Measurements from ENCODE around the gene UBE2G2. TPM values are rescaled to one million over a fixed set of nuclear protein-coding genes. Genes with fewer than 3 reads are reported as not detected.

The UBE2G2 gene
- total RNA-seq, 1 experiment from 2014 or later: 159 TPM

GRCh38 chr21:44813149-44813548, 11.5 kb upstream of the UBE2G2 start:
- H3K9ac ChIP-seq (ENCODE audit: low read length): no peak overlapping the region
- CTCF ChIA-PET: no interaction called here
- no peak overlapping the region for H3K4me3 ChIP-seq (ENCODE audit: low read length)
- H3K9me3 ChIP-seq (ENCODE audit: low read length): no peaks in the 10 kb centered on the region
- no peak overlapping the region for H3K27ac ChIP-seq (ENCODE audit: low read length)
- BruUV-seq (replicated peaks): no TSS peak
- TF ChIP-seq EZH2phosphoT487 (IDR thresholded peaks at IDR 0.05; ENCODE audit: borderline replicate concordance, low read length): no peak
- no peak for TF ChIP-seq EZH2 (IDR thresholded peaks at IDR 0.05; ENCODE audit: low read length, unreplicated experiment)
- TF ChIP-seq, protein P1, sequence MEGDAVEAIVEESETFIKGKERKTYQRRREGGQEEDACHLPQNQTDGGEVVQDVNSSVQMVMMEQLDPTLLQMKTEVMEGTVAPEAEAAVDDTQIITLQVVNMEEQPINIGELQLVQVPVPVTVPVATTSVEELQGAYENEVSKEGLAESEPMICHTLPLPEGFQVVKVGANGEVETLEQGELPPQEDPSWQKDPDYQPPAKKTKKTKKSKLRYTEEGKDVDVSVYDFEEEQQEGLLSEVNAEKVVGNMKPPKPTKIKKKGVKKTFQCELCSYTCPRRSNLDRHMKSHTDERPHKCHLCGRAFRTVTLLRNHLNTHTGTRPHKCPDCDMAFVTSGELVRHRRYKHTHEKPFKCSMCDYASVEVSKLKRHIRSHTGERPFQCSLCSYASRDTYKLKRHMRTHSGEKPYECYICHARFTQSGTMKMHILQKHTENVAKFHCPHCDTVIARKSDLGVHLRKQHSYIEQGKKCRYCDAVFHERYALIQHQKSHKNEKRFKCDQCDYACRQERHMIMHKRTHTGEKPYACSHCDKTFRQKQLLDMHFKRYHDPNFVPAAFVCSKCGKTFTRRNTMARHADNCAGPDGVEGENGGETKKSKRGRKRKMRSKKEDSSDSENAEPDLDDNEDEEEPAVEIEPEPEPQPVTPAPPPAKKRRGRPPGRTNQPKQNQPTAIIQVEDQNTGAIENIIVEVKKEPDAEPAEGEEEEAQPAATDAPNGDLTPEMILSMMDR (conservative IDR thresholded peaks at IDR 0.05; ENCODE audit: low read depth, low read length): no peak
- peaks cover 63% of the 10 kb centered on the region for H4K20me1 ChIP-seq (ENCODE audit: low read length)
- peaks cover 46% of the 10 kb centered on the region for H3K36me3 ChIP-seq (ENCODE audit: low read depth, low read length)
- H3F3A ChIP-seq (ENCODE audit: low read length, unreplicated experiment): no peaks in the 10 kb centered on the region
- no peak overlapping the region for H2AFZ ChIP-seq (ENCODE audit: low read length)
- no peaks in the 10 kb centered on the region for H3K9me2 ChIP-seq (replicated peaks; ENCODE audit: low read length)
- H3K27me3 ChIP-seq (ENCODE audit: low read length): no peaks in the 10 kb centered on the region
- DNase-seq (no peak), ATAC-seq (no peak)
- H3K4me2 ChIP-seq (ENCODE audit: low read length): no peak overlapping the region
- H3K4me1 ChIP-seq (ENCODE audit: insufficient read depth, low read length): peaks cover 7% of the 10 kb centered on the region
- intact Hi-C loops (cut with micrococcal nuclease): no loop called here
- H3K79me2 ChIP-seq (ENCODE audit: low read length): peaks cover 91% of the 10 kb centered on the region
- POLR2A ChIA-PET (ENCODE audit: unreplicated experiment): no interaction called here

GRCh38 chr21:44812640-44813039, 11.0 kb upstream of the UBE2G2 start:
- Histone ChIP-seq H3K79me2 (ENCODE audit: low read length) (peaks cover 91% of the 10 kb centered on the region), H3K4me1 (ENCODE audit: insufficient read depth, low read length) (peaks cover 7% of the 10 kb centered on the region), H2AFZ (ENCODE audit: low read length) (no peak overlapping the region), H3K4me3 (ENCODE audit: low read length) (no peak overlapping the region), H3K9ac (ENCODE audit: low read length) (no peak overlapping the region), H3K27ac (ENCODE audit: low read length) (no peak overlapping the region), H3K36me3 (ENCODE audit: low read depth, low read length) (peaks cover 47% of the 10 kb centered on the region), H3K9me3 (ENCODE audit: low read length) (no peaks in the 10 kb centered on the region), H3K9me2 (replicated peaks; ENCODE audit: low read length) (no peaks in the 10 kb centered on the region), H3F3A (ENCODE audit: low read length, unreplicated experiment) (no peaks in the 10 kb centered on the region), H3K27me3 (ENCODE audit: low read length) (no peaks in the 10 kb centered on the region), H4K20me1 (ENCODE audit: low read length) (peaks cover 63% of the 10 kb centered on the region), H3K4me2 (ENCODE audit: low read length) (no peak overlapping the region)
- BruUV-seq (replicated peaks): no TSS peak
- no peak for ATAC-seq
- POLR2A ChIA-PET (ENCODE audit: unreplicated experiment): no interaction called here
- TF ChIP-seq EZH2phosphoT487 (IDR thresholded peaks at IDR 0.05; ENCODE audit: borderline replicate concordance, low read length) (no peak), EZH2 (IDR thresholded peaks at IDR 0.05; ENCODE audit: low read length, unreplicated experiment) (no peak)
- TF ChIP-seq, protein P1 (conservative IDR thresholded peaks at IDR 0.05; ENCODE audit: low read depth, low read length): no peak
- intact Hi-C loops (cut with micrococcal nuclease): no loop called here
- DNase-seq: no peak
- CTCF ChIA-PET: no interaction called here

DNA sequence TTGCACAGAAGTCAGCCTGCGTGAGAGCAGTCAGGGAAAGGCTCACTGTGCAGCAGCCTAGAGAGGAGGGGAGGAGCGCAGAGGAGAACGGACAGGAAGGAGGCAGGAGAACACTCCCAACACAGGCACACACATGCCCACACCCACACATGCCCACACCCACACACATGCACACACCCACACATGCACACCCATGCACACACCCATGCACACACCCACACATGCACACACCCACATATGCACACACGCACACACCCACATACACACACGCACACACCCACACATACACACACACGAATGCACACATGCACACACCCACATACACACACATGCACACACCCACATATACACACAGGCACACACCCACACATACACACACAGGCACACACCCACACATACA, 9.2 kb upstream of the UBE2G2 start:
- Histone ChIP-seq H2AFZ (ENCODE audit: low read length) (no peak overlapping the region), H3K4me3 (ENCODE audit: low read length) (no peak overlapping the region), H3K4me2 (ENCODE audit: low read length) (no peak overlapping the region), H3F3A (ENCODE audit: low read length, unreplicated experiment) (no peaks in the 10 kb centered on the region), H3K79me2 (ENCODE audit: low read length) (peaks cover 80% of the 10 kb centered on the region), H3K36me3 (ENCODE audit: low read depth, low read length) (peaks cover 61% of the 10 kb centered on the region), H4K20me1 (ENCODE audit: low read length) (peaks cover 47% of the 10 kb centered on the region), H3K4me1 (ENCODE audit: insufficient read depth, low read length) (no peaks in the 10 kb centered on the region), H3K27ac (ENCODE audit: low read length) (no peak overlapping the region), H3K27me3 (ENCODE audit: low read length) (no peaks in the 10 kb centered on the region), H3K9me3 (ENCODE audit: low read length) (no peaks in the 10 kb centered on the region), H3K9ac (ENCODE audit: low read length) (no peak overlapping the region), H3K9me2 (replicated peaks; ENCODE audit: low read length) (no peaks in the 10 kb centered on the region)
- TF ChIP-seq, protein P1 (conservative IDR thresholded peaks at IDR 0.05; ENCODE audit: low read depth, low read length): no peak
- TF ChIP-seq EZH2phosphoT487 (IDR thresholded peaks at IDR 0.05; ENCODE audit: borderline replicate concordance, low read length): no peak
- TF ChIP-seq EZH2 (IDR thresholded peaks at IDR 0.05; ENCODE audit: low read length, unreplicated experiment): no peak
- BruUV-seq (replicated peaks): no TSS peak
- ChIA-PET POLR2A (ENCODE audit: unreplicated experiment) (no interaction called here), CTCF (no interaction called here)
- intact Hi-C loops (cut with micrococcal nuclease): no loop called here
- ATAC-seq (no peak), DNase-seq (no peak)
